ENCODE data around the gene DCK.

- TF ChIP-seq POLR2A (IDR thresholded peaks at IDR 0.05): no peak
- TF ChIP-seq, protein P1, sequence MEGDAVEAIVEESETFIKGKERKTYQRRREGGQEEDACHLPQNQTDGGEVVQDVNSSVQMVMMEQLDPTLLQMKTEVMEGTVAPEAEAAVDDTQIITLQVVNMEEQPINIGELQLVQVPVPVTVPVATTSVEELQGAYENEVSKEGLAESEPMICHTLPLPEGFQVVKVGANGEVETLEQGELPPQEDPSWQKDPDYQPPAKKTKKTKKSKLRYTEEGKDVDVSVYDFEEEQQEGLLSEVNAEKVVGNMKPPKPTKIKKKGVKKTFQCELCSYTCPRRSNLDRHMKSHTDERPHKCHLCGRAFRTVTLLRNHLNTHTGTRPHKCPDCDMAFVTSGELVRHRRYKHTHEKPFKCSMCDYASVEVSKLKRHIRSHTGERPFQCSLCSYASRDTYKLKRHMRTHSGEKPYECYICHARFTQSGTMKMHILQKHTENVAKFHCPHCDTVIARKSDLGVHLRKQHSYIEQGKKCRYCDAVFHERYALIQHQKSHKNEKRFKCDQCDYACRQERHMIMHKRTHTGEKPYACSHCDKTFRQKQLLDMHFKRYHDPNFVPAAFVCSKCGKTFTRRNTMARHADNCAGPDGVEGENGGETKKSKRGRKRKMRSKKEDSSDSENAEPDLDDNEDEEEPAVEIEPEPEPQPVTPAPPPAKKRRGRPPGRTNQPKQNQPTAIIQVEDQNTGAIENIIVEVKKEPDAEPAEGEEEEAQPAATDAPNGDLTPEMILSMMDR (IDR thresholded peaks at IDR 0.05): no peak
These were observed 39.4 kb upstream of the DCK start for GRCh38 chr4:70954032-70954431.
